Measurements from ENCODE around the gene STX1B.

- TF ChIP-seq CTCF (IDR thresholded peaks at IDR 0.05 in 4 of 5, conservative IDR thresholded peaks at IDR 0.05 in 1 of 5): no peak
- no peak for TF ChIP-seq POLR2A (IDR thresholded peaks at IDR 0.05)
Observed at GRCh38 chr16:30976486-30976885, 34.0 kb downstream of the STX1B start.
